IMR-90 (cell line): ENCODE data around the gene LYVE1.

Experiments used
- CTCF ChIP-seq: conservative IDR thresholded peaks from 2 replicates; pipeline ENCODE4 v1.5.1; 2012; ENCODE audit warnings: mild to moderate bottlenecking, low read depth, low read length, improper control_type of control experiment
- FOS ChIP-seq: fragments of 150-350 bp; IDR thresholded peaks from 2 replicates; pipeline ENCODE4 v1.6.1; 2016; ENCODE audit warnings: low read depth, low read length
- MXI1 ChIP-seq: IDR thresholded peaks from 2 replicates; pipeline ENCODE4 v1.6.1; 2012; ENCODE audit warnings: low read depth, mild to moderate bottlenecking, low read length, moderate library complexity, borderline replicate concordance
- NFE2L2 ChIP-seq: fragments of 150-350 bp; IDR thresholded peaks from 2 replicates; pipeline ENCODE4 v1.6.1; 2016; ENCODE audit warnings: low read depth, mild to moderate bottlenecking, low read length
- POLR2A ChIP-seq: IDR thresholded peaks from 2 replicates; pipeline ENCODE4 v1.6.1; 2012; ENCODE audit warnings: mild to moderate bottlenecking, low read depth, low read length

- TF ChIP-seq CTCF (no peak), FOS (no peak), POLR2A (no peak), NFE2L2 (no peak), MXI1 (no peak)
These were observed 26.9 kb downstream of the LYVE1 start for GRCh38 chr11:10541561-10541930.
